ENCODE data around the gene PNPO.
"Not testable (repeated sequence)": the region's sequence is repeated elsewhere in the genome, so short reads cannot be mapped to it uniquely, and the experiment has no call there.

The PNPO gene

GRCh38 chr17:47918991-47919390 lies 22.4 kb upstream of the PNPO start:
- FAIRE-seq, result no peak

GRCh38 chr17:47919889-47920288 lies 21.5 kb upstream of the PNPO start:
- FAIRE-seq, result not testable (repeated sequence)

GRCh38 chr17:47924785-47925677 lies 16.3 kb upstream of the PNPO start:
- no peak for FAIRE-seq

GRCh38 chr17:47925678-47925988 lies 15.7 kb upstream of the PNPO start:
- no peak for FAIRE-seq

GRCh38 chr17:47927821-47928400 lies 13.5 kb upstream of the PNPO start:
- FAIRE-seq, result no peak

- no peak for FAIRE-seq
These were observed 13.0 kb upstream of the PNPO start for GRCh38 chr17:47928415-47928814.

- no peak for FAIRE-seq
These were observed 12.0 kb upstream of the PNPO start for GRCh38 chr17:47929218-47930000.

- no peak for FAIRE-seq
These were observed 9.5 kb upstream of the PNPO start for GRCh38 chr17:47931848-47932247.

GRCh38 chr17:47934856-47935255 lies 6.5 kb upstream of the PNPO start:
- no peak for FAIRE-seq

GRCh38 chr17:47935468-47935867 lies 5.9 kb upstream of the PNPO start:
- not testable (repeated sequence) for FAIRE-seq

GRCh38 chr17:47935961-47936360 lies 5.4 kb upstream of the PNPO start:
- FAIRE-seq, result no peak

- no peak for FAIRE-seq
These were observed 3.4 kb upstream of the PNPO start for GRCh38 chr17:47937941-47938340.

- FAIRE-seq, result no peak
These were observed 732 bp downstream of the PNPO start for GRCh38 chr17:47942096-47942510.

- no peak for FAIRE-seq
These were observed 1.2 kb downstream of the PNPO start for GRCh38 chr17:47942568-47942967.

- FAIRE-seq, result no peak
These were observed 3.7 kb downstream of the PNPO start for GRCh38 chr17:47945080-47945479.

- no peak for FAIRE-seq
These were observed 4.4 kb downstream of the PNPO start for GRCh38 chr17:47945529-47946508.

- no peak for FAIRE-seq
These were observed 5.1 kb downstream of the PNPO start for GRCh38 chr17:47946516-47946915.

GRCh38 chr17:47946929-47947397 lies 5.6 kb downstream of the PNPO start:
- peak; percentile 89 for FAIRE-seq

- FAIRE-seq, result no peak
These were observed 7.4 kb downstream of the PNPO start for GRCh38 chr17:47948706-47949196.

- FAIRE-seq, result peak; percentile 39
These were observed 7.9 kb downstream of the PNPO start for GRCh38 chr17:47949197-47949759.

- no peak for FAIRE-seq
These were observed 8.6 kb downstream of the PNPO start for GRCh38 chr17:47949946-47950345.

- FAIRE-seq, result no peak
These were observed 9.1 kb downstream of the PNPO start for GRCh38 chr17:47950448-47950847.

Data from G401.6 (cell line).